Measurements from ENCODE around the gene SNAPC2. TPM values are rescaled to one million over a fixed set of nuclear protein-coding genes. Genes with fewer than 3 reads are reported as not detected.

The SNAPC2 gene
- total and polyA plus RNA-seq, 2 of the 13 experiments (the other 11 are each of a cell fraction or from before 2014, with no cell fraction given): 10.2 to 12.7 TPM

DNA sequence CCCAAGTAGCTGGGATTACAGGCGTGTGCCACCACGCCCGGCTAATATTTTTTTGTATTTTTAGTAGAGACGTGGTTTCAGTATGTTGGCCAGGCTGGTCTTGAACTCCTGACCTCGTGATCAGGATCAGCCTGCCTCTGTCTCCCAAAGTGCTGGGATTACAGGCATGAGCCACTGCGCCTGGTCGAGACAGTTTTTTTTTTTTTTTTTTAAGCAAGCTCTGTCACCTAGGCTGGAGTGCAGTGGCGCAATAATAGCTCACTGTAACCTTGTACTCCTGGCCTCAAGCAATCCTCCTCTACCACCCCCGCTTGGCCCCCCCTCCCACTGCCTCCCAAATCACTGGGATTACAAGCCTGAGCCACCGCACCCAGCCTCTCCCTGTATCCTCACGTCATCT is 22.8 kb upstream of the SNAPC2 start (continued):
- TF ChIP-seq ZNF598 (CRISPR knock-in tag; IDR thresholded peaks at IDR 0.05; ENCODE audit: borderline replicate concordance) (no peak), GFI1 (CRISPR knock-in tag; IDR thresholded peaks at IDR 0.05; ENCODE audit: borderline replicate concordance) (no peak), PTBP1 (IDR thresholded peaks at IDR 0.05; ENCODE audit: low read depth, low read length, poor library complexity, severe bottlenecking) (no peak), SPEN (CRISPR knock-in tag; IDR thresholded peaks at IDR 0.05; ENCODE audit: low read depth) (peak; percentile 75; the same call in 1 of the 2 replicates), ZNF569 (CRISPR knock-in tag; IDR thresholded peaks at IDR 0.05; ENCODE audit: borderline replicate concordance) (no peak), NFIC (IDR thresholded peaks at IDR 0.05; ENCODE audit: low read length) (no peak), NKX3-1 (CRISPR knock-in tag; IDR thresholded peaks at IDR 0.05) (no peak), TOE1 (CRISPR knock-in tag; IDR thresholded peaks at IDR 0.05) (no peak; the same call in 1 of the 2 replicates), HCFC1 (IDR thresholded peaks at IDR 0.05; ENCODE audit: low read depth, low read length) (no peak), ZNF616 (CRISPR knock-in tag; IDR thresholded peaks at IDR 0.05; ENCODE audit: low read depth) (no peak), SMARCE1 (IDR thresholded peaks at IDR 0.05; ENCODE audit: borderline replicate concordance) (no peak), EHMT2 (IDR thresholded peaks at IDR 0.05; ENCODE audit: borderline replicate concordance, low read depth, low read length) (no peak), ZNF510 (CRISPR knock-in tag; IDR thresholded peaks at IDR 0.05; ENCODE audit: low read depth) (no peak), ZNF136 (CRISPR knock-in tag; IDR thresholded peaks at IDR 0.05; ENCODE audit: low read depth) (no peak), RAD21 (CRISPR knock-in tag; IDR thresholded peaks at IDR 0.05) (no peak), DNMT1 (CRISPR knock-in tag; IDR thresholded peaks at IDR 0.05) (0 out of 2 replicates have a peak, but pooled peaks have one; percentile 57), ZNF790 (CRISPR knock-in tag; IDR thresholded peaks at IDR 0.05; ENCODE audit: borderline replicate concordance) (no peak), ZFP41 (CRISPR knock-in tag; IDR thresholded peaks at IDR 0.05; ENCODE audit: borderline replicate concordance) (no peak), ZNF432 (CRISPR knock-in tag; IDR thresholded peaks at IDR 0.05; ENCODE audit: borderline replicate concordance) (no peak), TAF1 (CRISPR knock-in tag; IDR thresholded peaks at IDR 0.05) (no peak), KLF9 (CRISPR knock-in tag; IDR thresholded peaks at IDR 0.05; ENCODE audit: low read depth) (no peak), GZF1 (CRISPR knock-in tag; IDR thresholded peaks at IDR 0.05) (no peak)
- TF ChIP-seq, protein P1, sequence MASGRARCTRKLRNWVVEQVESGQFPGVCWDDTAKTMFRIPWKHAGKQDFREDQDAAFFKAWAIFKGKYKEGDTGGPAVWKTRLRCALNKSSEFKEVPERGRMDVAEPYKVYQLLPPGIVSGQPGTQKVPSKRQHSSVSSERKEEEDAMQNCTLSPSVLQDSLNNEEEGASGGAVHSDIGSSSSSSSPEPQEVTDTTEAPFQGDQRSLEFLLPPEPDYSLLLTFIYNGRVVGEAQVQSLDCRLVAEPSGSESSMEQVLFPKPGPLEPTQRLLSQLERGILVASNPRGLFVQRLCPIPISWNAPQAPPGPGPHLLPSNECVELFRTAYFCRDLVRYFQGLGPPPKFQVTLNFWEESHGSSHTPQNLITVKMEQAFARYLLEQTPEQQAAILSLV (CRISPR knock-in tag; IDR thresholded peaks at IDR 0.05; ENCODE audit: borderline replicate concordance): no peak
- TF ChIP-seq, protein P2, sequence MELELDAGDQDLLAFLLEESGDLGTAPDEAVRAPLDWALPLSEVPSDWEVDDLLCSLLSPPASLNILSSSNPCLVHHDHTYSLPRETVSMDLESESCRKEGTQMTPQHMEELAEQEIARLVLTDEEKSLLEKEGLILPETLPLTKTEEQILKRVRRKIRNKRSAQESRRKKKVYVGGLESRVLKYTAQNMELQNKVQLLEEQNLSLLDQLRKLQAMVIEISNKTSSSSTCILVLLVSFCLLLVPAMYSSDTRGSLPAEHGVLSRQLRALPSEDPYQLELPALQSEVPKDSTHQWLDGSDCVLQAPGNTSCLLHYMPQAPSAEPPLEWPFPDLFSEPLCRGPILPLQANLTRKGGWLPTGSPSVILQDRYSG (CRISPR knock-in tag; IDR thresholded peaks at IDR 0.05): no peak
- TF ChIP-seq, protein P3, sequence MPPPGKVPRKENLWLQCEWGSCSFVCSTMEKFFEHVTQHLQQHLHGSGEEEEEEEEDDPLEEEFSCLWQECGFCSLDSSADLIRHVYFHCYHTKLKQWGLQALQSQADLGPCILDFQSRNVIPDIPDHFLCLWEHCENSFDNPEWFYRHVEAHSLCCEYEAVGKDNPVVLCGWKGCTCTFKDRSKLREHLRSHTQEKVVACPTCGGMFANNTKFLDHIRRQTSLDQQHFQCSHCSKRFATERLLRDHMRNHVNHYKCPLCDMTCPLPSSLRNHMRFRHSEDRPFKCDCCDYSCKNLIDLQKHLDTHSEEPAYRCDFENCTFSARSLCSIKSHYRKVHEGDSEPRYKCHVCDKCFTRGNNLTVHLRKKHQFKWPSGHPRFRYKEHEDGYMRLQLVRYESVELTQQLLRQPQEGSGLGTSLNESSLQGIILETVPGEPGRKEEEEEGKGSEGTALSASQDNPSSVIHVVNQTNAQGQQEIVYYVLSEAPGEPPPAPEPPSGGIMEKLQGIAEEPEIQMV (CRISPR knock-in tag; IDR thresholded peaks at IDR 0.05; ENCODE audit: low read depth): no peak
- TF ChIP-seq, protein P4, sequence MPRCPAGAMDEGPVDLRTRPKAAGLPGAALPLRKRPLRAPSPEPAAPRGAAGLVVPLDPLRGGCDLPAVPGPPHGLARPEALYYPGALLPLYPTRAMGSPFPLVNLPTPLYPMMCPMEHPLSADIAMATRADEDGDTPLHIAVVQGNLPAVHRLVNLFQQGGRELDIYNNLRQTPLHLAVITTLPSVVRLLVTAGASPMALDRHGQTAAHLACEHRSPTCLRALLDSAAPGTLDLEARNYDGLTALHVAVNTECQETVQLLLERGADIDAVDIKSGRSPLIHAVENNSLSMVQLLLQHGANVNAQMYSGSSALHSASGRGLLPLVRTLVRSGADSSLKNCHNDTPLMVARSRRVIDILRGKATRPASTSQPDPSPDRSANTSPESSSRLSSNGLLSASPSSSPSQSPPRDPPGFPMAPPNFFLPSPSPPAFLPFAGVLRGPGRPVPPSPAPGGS (CRISPR knock-in tag; IDR thresholded peaks at IDR 0.05): no peak
- TF ChIP-seq, protein P5, sequence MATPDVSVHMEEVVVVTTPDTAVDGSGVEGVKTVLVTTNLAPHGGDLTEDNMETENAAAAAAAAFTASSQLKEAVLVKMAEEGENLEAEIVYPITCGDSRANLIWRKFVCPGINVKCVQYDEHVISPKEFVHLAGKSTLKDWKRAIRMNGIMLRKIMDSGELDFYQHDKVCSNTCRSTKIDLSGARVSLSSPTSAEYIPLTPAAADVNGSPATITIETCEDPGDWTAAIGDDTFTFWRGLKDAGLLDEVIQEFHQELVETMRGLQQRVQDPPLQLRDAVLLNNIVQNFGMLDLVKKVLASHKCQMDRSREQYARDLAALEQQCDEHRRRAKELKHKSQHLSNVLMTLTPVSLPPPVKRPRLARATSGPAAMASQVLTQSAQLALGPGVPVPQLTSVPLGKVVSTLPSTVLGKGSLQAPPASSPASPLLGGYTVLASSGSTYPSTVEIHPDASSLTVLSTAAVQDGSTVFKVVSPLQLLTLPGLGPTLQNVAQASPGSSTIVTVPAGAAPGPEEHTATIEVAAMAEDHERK (CRISPR knock-in tag; IDR thresholded peaks at IDR 0.05; ENCODE audit: low read depth): no peak
